ENCODE results near the gene SERPINB12.

GRCh38 chr18:63544017-63544416 lies 1.8 kb downstream of the SERPINB12 start:
- TF ChIP-seq, protein P1, sequence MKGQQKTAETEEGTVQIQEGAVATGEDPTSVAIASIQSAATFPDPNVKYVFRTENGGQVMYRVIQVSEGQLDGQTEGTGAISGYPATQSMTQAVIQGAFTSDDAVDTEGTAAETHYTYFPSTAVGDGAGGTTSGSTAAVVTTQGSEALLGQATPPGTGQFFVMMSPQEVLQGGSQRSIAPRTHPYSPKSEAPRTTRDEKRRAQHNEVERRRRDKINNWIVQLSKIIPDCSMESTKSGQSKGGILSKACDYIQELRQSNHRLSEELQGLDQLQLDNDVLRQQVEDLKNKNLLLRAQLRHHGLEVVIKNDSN (IDR thresholded peaks at IDR 0.05) = no peak
- TF ChIP-seq, protein P2, sequence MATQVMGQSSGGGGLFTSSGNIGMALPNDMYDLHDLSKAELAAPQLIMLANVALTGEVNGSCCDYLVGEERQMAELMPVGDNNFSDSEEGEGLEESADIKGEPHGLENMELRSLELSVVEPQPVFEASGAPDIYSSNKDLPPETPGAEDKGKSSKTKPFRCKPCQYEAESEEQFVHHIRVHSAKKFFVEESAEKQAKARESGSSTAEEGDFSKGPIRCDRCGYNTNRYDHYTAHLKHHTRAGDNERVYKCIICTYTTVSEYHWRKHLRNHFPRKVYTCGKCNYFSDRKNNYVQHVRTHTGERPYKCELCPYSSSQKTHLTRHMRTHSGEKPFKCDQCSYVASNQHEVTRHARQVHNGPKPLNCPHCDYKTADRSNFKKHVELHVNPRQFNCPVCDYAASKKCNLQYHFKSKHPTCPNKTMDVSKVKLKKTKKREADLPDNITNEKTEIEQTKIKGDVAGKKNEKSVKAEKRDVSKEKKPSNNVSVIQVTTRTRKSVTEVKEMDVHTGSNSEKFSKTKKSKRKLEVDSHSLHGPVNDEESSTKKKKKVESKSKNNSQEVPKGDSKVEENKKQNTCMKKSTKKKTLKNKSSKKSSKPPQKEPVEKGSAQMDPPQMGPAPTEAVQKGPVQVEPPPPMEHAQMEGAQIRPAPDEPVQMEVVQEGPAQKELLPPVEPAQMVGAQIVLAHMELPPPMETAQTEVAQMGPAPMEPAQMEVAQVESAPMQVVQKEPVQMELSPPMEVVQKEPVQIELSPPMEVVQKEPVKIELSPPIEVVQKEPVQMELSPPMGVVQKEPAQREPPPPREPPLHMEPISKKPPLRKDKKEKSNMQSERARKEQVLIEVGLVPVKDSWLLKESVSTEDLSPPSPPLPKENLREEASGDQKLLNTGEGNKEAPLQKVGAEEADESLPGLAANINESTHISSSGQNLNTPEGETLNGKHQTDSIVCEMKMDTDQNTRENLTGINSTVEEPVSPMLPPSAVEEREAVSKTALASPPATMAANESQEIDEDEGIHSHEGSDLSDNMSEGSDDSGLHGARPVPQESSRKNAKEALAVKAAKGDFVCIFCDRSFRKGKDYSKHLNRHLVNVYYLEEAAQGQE (IDR thresholded peaks at IDR 0.05; ENCODE audit: low read depth) = no peak
- no peak for TF ChIP-seq CEBPB (IDR thresholded peaks at IDR 0.05)
- TF ChIP-seq ZBTB7A (IDR thresholded peaks at IDR 0.05; ENCODE audit: low read depth) = no peak
- TF ChIP-seq NFIC (IDR thresholded peaks at IDR 0.05) = no peak

All from Ishikawa (cell line).